Measurements from ENCODE around the gene ST6GALNAC5. TPM values are rescaled to one million over a fixed set of nuclear protein-coding genes. Genes with fewer than 3 reads are reported as not detected.

Gene ST6GALNAC5
- total RNA-seq, 2 donors from 2014 or later: 2.6 to 12.9 TPM

DNA sequence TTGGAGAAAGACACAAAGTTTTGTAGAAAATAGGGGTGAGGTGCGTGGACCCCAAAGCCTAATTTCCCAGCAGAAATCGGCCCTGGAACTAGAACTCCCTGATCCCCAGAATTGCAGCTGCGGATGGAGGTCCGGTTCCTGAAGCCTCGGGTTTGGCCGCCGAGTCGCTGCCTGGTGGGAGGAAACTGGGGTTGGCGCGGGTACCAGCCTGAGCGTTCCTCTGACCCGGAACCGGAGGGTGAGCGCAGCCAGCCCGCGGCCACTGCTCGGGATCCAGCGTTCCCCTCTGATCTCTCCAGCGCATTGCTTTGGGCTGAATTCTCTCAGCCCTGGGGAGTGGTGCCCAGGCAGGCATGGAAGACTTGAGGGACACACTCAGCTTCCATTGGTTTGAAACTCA, 1.6 kb downstream of the ST6GALNAC5 start:
- Histone ChIP-seq H3K4me1 (peaks cover 18% of the 10 kb centered on the region), H3K27me3 (peaks cover 0 to 8% of the 10 kb centered on the region in 2 donors), H3K4me3 (no peak overlapping the region), H3K36me3 (replicated peaks in 1 of 2; ENCODE audit: insufficient read depth in 1 of 2, low read depth in 2 of 2) (no peaks in the 10 kb centered on the region), H3K27ac (no peak overlapping the region), H3K9me3 (no peaks in the 10 kb centered on the region)
- DNase-seq (peak in 1 of 4 donors; percentile 8), ATAC-seq (no peak)
- intact Hi-C loops (cut with DNase I): no loop called here
- TF ChIP-seq, protein P1, sequence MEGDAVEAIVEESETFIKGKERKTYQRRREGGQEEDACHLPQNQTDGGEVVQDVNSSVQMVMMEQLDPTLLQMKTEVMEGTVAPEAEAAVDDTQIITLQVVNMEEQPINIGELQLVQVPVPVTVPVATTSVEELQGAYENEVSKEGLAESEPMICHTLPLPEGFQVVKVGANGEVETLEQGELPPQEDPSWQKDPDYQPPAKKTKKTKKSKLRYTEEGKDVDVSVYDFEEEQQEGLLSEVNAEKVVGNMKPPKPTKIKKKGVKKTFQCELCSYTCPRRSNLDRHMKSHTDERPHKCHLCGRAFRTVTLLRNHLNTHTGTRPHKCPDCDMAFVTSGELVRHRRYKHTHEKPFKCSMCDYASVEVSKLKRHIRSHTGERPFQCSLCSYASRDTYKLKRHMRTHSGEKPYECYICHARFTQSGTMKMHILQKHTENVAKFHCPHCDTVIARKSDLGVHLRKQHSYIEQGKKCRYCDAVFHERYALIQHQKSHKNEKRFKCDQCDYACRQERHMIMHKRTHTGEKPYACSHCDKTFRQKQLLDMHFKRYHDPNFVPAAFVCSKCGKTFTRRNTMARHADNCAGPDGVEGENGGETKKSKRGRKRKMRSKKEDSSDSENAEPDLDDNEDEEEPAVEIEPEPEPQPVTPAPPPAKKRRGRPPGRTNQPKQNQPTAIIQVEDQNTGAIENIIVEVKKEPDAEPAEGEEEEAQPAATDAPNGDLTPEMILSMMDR (IDR thresholded peaks at IDR 0.05): no peak
- TF ChIP-seq POLR2A (IDR thresholded peaks at IDR 0.05): no peak
- 7 to 11% methylated on average over 3 to 19 of the region's 19 CpGs for WGBS, 2 donors

DNA sequence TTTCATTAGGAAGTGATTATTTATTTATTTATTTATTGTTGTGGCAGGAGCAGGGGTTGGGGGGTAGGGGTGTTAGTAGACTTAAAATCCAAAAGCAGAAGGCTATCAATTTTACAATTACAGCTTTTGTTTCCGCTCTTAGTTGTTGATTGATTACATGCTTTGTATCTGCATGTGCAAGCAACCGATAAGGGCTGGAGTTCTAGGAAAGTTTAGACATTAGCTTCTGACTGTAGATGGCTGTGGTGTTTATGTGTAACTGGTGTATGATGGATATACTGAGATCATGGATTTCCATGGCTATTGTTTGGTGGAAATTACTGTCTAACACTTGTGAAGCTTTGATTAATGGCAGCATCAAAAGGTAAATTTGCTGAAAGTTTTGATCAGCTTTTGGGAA, 2.8 kb downstream of the ST6GALNAC5 start:
- H3K27me3 ChIP-seq: peaks cover 0 to 8% of the 10 kb centered on the region in 2 donors
- no peak for DNase-seq
- WGBS, 2 donors: 16 to 28% methylated on average over 2 of the region's 2 CpGs
- no peak overlapping the region for H3K27ac ChIP-seq
- no peak overlapping the region for H3K4me3 ChIP-seq
- peaks cover 18% of the 10 kb centered on the region for H3K4me1 ChIP-seq
- no peak for TF ChIP-seq POLR2A (IDR thresholded peaks at IDR 0.05)
- TF ChIP-seq, protein P1 (IDR thresholded peaks at IDR 0.05): no peak
- no peaks in the 10 kb centered on the region for H3K36me3 ChIP-seq (replicated peaks in 1 of 2; ENCODE audit: insufficient read depth in 1 of 2, low read depth in 2 of 2)
- no peaks in the 10 kb centered on the region for H3K9me3 ChIP-seq
- ATAC-seq: no peak
- intact Hi-C loops (cut with DNase I): no loop called here

DNA sequence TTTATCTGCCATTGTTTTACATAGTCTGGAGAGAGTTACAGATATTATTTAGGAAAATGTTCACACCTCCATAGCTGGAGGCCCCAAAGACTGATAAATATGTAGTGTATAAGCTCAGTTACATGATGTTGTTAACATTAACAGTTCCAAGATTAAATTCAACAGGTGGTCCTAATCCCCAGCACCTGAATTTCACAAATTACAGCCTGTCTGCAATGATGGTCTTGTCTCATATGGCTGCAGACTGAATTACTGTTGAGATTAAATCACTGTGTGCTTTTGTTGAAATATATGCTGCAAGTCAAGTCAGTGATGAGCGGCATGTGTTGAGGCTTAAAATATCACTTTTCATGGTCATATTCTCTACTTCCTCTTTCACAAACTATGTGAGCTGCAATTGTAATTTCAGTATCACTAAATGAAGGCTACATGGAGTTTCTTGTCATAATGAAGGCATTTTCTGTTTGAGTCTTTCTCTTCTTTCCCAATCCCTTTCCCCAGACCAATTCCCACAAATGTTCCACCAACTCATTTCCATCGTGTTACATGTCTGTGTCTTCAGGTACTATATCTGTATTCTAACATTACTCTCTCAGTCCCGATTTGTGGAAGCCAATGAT, 4.2 kb downstream of the ST6GALNAC5 start:
- Histone ChIP-seq H3K4me1 (peaks cover 18% of the 10 kb centered on the region), H3K27me3 (peaks cover 0 to 8% of the 10 kb centered on the region in 2 donors), H3K9me3 (no peaks in the 10 kb centered on the region), H3K36me3 (replicated peaks in 1 of 2; ENCODE audit: insufficient read depth in 1 of 2, low read depth in 2 of 2) (no peaks in the 10 kb centered on the region), H3K27ac (no peak overlapping the region), H3K4me3 (no peak overlapping the region)
- intact Hi-C loops (cut with DNase I): no loop called here
- DNase-seq: no peak
- 54 to 77% methylated on average over 3 of the region's 3 CpGs for WGBS, 2 donors
- TF ChIP-seq, protein P1 (IDR thresholded peaks at IDR 0.05): no peak
- TF ChIP-seq POLR2A (IDR thresholded peaks at IDR 0.05): no peak
- ATAC-seq: no peak

DNA sequence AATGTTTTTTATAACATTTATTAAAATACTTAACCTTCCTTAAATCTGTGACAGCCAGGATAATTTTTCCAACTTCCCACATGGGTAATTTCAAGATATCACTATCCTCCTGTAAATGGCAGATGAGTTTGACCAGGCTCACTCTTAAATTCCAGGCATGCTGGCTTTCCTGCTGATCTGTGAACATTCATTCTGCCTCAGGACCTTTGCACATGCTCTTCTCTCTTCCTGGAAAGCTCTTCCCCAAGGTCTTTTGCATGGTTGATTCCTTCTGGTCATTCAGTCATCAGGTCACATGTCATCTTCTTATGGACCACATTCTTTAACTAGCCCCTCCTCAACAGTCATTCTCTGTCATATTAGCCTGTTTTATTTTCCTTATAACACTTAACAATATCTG, 5.7 kb downstream of the ST6GALNAC5 start:
- no peak for DNase-seq
- no peak for ATAC-seq
- H3K36me3 ChIP-seq (replicated peaks in 1 of 2; ENCODE audit: insufficient read depth in 1 of 2, low read depth in 2 of 2): no peaks in the 10 kb centered on the region
- no peaks in the 10 kb centered on the region for H3K9me3 ChIP-seq
- no peak overlapping the region for H3K27ac ChIP-seq
- peaks cover 8% of the 10 kb centered on the region for H3K4me1 ChIP-seq
- H3K27me3 ChIP-seq: peaks cover 0 to 1% of the 10 kb centered on the region in 2 donors
- no peak overlapping the region for H3K4me3 ChIP-seq
- intact Hi-C loops (cut with DNase I): no loop called here
- TF ChIP-seq, protein P1 (IDR thresholded peaks at IDR 0.05): no peak
- no peak for TF ChIP-seq POLR2A (IDR thresholded peaks at IDR 0.05)
